IMR-90 (cell line): ENCODE data around the gene MUCL3. TPM values are rescaled to one million over a fixed set of nuclear protein-coding genes. Genes with fewer than 3 reads are reported as not detected.

Experiments
- ATAC-seq: fragments of 200-7000 bp; cut with Tn5 transposase; 2 replicates; pipeline ENCODE4 v1.9.1; 2020; ENCODE audit warnings: low read depth, mild to moderate bottlenecking, moderate library complexity
- BruUV-seq: library from RNA; stranded (reverse); fragments of 400-500 nt; replicated peaks from 2 replicates; lab custom pipeline; 2021; lab: Mats Ljungman, UMichigan
- CTCF ChIA-PET: fragments of 300-600 bp; formaldehyde crosslinking; extraction: SDS; loops from one replicate; lab custom pipeline; 2021; ENCODE audit warnings: antibody characterized with exemption; lab: Yijun Ruan, JAX
- POLR2A ChIA-PET: fragments of 300-600 bp; sonication (Branson Sonifier 250); formaldehyde crosslinking; loops from one replicate; lab custom pipeline; 2022; ENCODE audit warnings: antibody characterized with exemption; ENCODE audit not compliant: unreplicated experiment; lab: Charles Lee
- DNase-seq: peaks from one replicate; pipeline ENCODE4 v3.0.0; 2013
- H2AFZ ChIP-seq: replicated peaks from 2 replicates; pipeline ENCODE3; 2013; ENCODE audit warnings: low read length, mild to moderate bottlenecking; ENCODE audit not compliant: poor library complexity
- H2AK5ac ChIP-seq: 2 replicates; pipeline ENCODE4 v1.6.1; 2013; ENCODE audit warnings: low read depth, low read length, inconsistent platforms
- H2AK9ac ChIP-seq: replicated peaks from 2 replicates; pipeline ENCODE3; 2013; ENCODE audit warnings: mild to moderate bottlenecking, low read depth, low read length, moderate library complexity; ENCODE audit not compliant: poor library complexity
- H2BK120ac ChIP-seq: 2 replicates; pipeline ENCODE4 v1.6.1; 2013; ENCODE audit warnings: low read depth, low read length, inconsistent platforms
- H2BK15ac ChIP-seq: 3 replicates; pipeline ENCODE4 v1.6.1; 2013; ENCODE audit warnings: low read depth, low read length, inconsistent platforms
- H2BK20ac ChIP-seq: 2 replicates; pipeline ENCODE4 v1.6.1; 2013; ENCODE audit warnings: low read depth, mild to moderate bottlenecking, inconsistent platforms, low read length, moderate library complexity
- H2BK5ac ChIP-seq: 2 replicates; pipeline ENCODE4 v1.6.1; 2013; ENCODE audit warnings: mild to moderate bottlenecking, low read depth, low read length, inconsistent platforms; ENCODE audit not compliant: poor library complexity, severe bottlenecking
- H3K14ac ChIP-seq: replicated peaks from 2 replicates; pipeline ENCODE4 v1.6.1; 2013; ENCODE audit warnings: low read depth, low read length, inconsistent platforms
- H3K18ac ChIP-seq: 2 replicates; pipeline ENCODE4 v1.6.1; 2013; ENCODE audit warnings: low read depth, low read length, control low read depth
- H3K23ac ChIP-seq: 2 replicates; pipeline ENCODE4 v1.6.1; 2013; ENCODE audit warnings: low read depth, low read length, inconsistent platforms
- H3K27ac ChIP-seq: 2 replicates; pipeline ENCODE4 v1.5.1; 2013; ENCODE audit warnings: mild to moderate bottlenecking, control low read depth, low read length; ENCODE audit not compliant: insufficient read depth
- H3K27me3 ChIP-seq: 2 replicates; pipeline ENCODE4 v1.6.1; 2013; ENCODE audit warnings: low read length; ENCODE audit not compliant: control insufficient read depth, insufficient read depth
- H3K36me3 ChIP-seq: 2 replicates; pipeline ENCODE4 v1.6.1; 2013; ENCODE audit warnings: low read length, mixed read lengths; ENCODE audit not compliant: control insufficient read depth, insufficient read depth
- H3K4ac ChIP-seq: 2 replicates; pipeline ENCODE4 v1.6.1; 2013; ENCODE audit warnings: low read depth, low read length, inconsistent platforms
- H3K4me1 ChIP-seq: 2 replicates; pipeline ENCODE4 v1.6.1; 2013; ENCODE audit warnings: low read length, mixed read lengths; ENCODE audit not compliant: control insufficient read depth, insufficient read depth
- H3K4me2 ChIP-seq: 2 replicates; pipeline ENCODE4 v1.6.1; 2013; ENCODE audit warnings: low read depth, mild to moderate bottlenecking, control low read depth, low read length, moderate library complexity
- H3K4me3 ChIP-seq: 2 replicates; pipeline ENCODE4 v1.5.1; 2013; ENCODE audit warnings: low read depth, mild to moderate bottlenecking, control low read depth, low read length, moderate library complexity; ENCODE audit not compliant: insufficient read depth
- H3K56ac ChIP-seq: 2 replicates; pipeline ENCODE4 v1.6.1; 2013; ENCODE audit warnings: low read length, inconsistent platforms; ENCODE audit not compliant: insufficient read depth; ENCODE audit errors: extremely low read depth
- H3K79me1 ChIP-seq, 2 experiments: 2 replicates each; pipeline ENCODE4 v1.6.1; 2013; ENCODE audit warnings: low read length in 2 of 2, inconsistent platforms in 1 of 2, low read depth in 1 of 2
- H3K9ac ChIP-seq: 2 replicates; pipeline ENCODE4 v1.6.1; 2013; ENCODE audit warnings: low read depth, low read length, control low read depth
- H3K9me1 ChIP-seq: 2 replicates; pipeline ENCODE4 v1.6.1; 2013; ENCODE audit warnings: low read length, inconsistent platforms; ENCODE audit not compliant: insufficient read depth
- H3K9me3 ChIP-seq: 2 replicates; pipeline ENCODE4 v1.6.1; 2013; ENCODE audit warnings: low read length; ENCODE audit not compliant: control insufficient read depth, insufficient read depth
- H4K20me1 ChIP-seq: 2 replicates; pipeline ENCODE4 v1.6.1; 2013; ENCODE audit warnings: low read length, inconsistent platforms; ENCODE audit not compliant: insufficient read depth
- H4K5ac ChIP-seq: 2 replicates; pipeline ENCODE4 v1.6.1; 2013; ENCODE audit warnings: mild to moderate bottlenecking, low read depth, low read length, control low read depth
- H4K8ac ChIP-seq, 2 experiments: 2 replicates each; pipeline ENCODE4 v1.6.1; 2013; ENCODE audit warnings: low read depth in 2 of 2, low read length in 2 of 2, control low read depth in 1 of 2, inconsistent platforms in 1 of 2
- H4K91ac ChIP-seq: 2 replicates; pipeline ENCODE4 v1.6.1; 2013; ENCODE audit warnings: low read depth, low read length, inconsistent platforms; ENCODE audit not compliant: insufficient read depth
- BHLHE40 ChIP-seq: fragments of 150-350 bp; IDR thresholded peaks from 2 replicates; pipeline ENCODE4 v1.6.1; 2016; ENCODE audit warnings: mild to moderate bottlenecking, low read depth, low read length
- CHD1 ChIP-seq: IDR thresholded peaks from 2 replicates; pipeline ENCODE4 v1.6.1; 2012; ENCODE audit warnings: low read depth, low read length, improper control_type of control experiment
- MAZ ChIP-seq: IDR thresholded peaks from 2 replicates; pipeline ENCODE4 v1.6.1; 2012; ENCODE audit warnings: low read depth, mild to moderate bottlenecking, low read length, improper control_type of control experiment, moderate library complexity, borderline replicate concordance
- MXI1 ChIP-seq: IDR thresholded peaks from 2 replicates; pipeline ENCODE4 v1.6.1; 2012; ENCODE audit warnings: low read depth, mild to moderate bottlenecking, low read length, moderate library complexity, borderline replicate concordance
- NFE2L2 ChIP-seq: fragments of 150-350 bp; IDR thresholded peaks from 2 replicates; pipeline ENCODE4 v1.6.1; 2016; ENCODE audit warnings: low read depth, mild to moderate bottlenecking, low read length
- POLR2A ChIP-seq: IDR thresholded peaks from 2 replicates; pipeline ENCODE4 v1.6.1; 2012; ENCODE audit warnings: mild to moderate bottlenecking, low read depth, low read length
- RAD21 ChIP-seq: IDR thresholded peaks from 2 replicates; pipeline ENCODE4 v1.6.1; 2012; ENCODE audit warnings: low read length, improper control_type of control experiment
- WGBS, 2 experiments: methylation state at CpG; one replicate each; pipeline versions ENCODE4 v1.1.5 to v1.1.7; 2013; ENCODE audit warnings: missing lambda C conversion rate in 2 of 2; ENCODE audit not compliant: insufficient read length in 1 of 2; ENCODE audit errors: extremely low coverage in 2 of 2; 5-methylcytosine and 5-hydroxymethylcytosine counted together
- dilution Hi-C: fragments of 300-500 bp; cut with HindIII; formaldehyde crosslinking; loops from one replicate; pipeline ENCODE4 v1.14.3; 2018; ENCODE audit warnings: low sequenced_read_pairs; ENCODE audit not compliant: unreplicated experiment
- in situ Hi-C: fragments of 300-500 bp; cut with MboI; formaldehyde crosslinking; loops from 3 replicates; pipeline ENCODE4 v1.14.3; 2019; ENCODE audit warnings: low sequenced_read_pairs, inconsistent platforms, mixed read lengths
- intact Hi-C: fragments of 100-400 bp; cut with micrococcal nuclease; formaldehyde crosslinking; loops from 2 replicates; pipeline ENCODE4 v1.10.0; 2022
- polyA plus RNA-seq, 3 experiments: library from polyadenylated mRNA; depleted of rRNA; stranded (reverse); fragments of >200 nt; gene quantifications; 2 replicates each; pipeline ENCODE4 v1.2.3, GENCODE V29; 2012; ENCODE audit warnings: low replicate concordance in 1 of 3
- total RNA-seq: library from RNA; depleted of rRNA; stranded (reverse); fragments of >200 nt; gene quantifications from 2 replicates; pipeline ENCODE4 v1.2.3, GENCODE V29; 2012

MUCL3 gene
- total and polyA plus RNA-seq, 2 of the 4 experiments (the other 2 are of a cell fraction), result not detected

DNA sequence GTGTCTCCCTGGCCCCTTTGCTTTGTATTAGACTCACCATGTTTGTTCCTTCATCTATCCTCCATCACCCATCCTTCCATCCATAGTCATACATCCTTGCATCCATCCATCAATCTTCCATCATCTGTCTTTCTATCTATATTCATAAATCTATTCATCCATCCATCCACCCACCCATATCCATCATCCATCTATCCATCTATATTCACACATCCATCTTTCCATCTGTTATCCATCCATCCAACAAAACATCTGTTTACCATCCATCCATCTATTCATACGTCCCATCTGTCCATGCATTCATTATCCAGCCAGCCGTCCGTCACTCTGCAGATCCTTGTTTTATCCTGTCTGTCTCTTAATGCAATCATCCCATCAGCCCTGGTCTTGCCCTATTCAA, 45.8 kb upstream of the MUCL3 start:
- Histone ChIP-seq H3K36me3 (peaks cover 72% of the 10 kb centered on the region), H2BK15ac (no peak overlapping the region), H3K9me1 (no peaks in the 10 kb centered on the region), H3K27ac (no peak overlapping the region), H3K9ac (no peak overlapping the region), H3K9me3 (no peaks in the 10 kb centered on the region), H4K91ac (no peak overlapping the region), H2AK5ac (no peak overlapping the region), H4K8ac (no peak overlapping the region), H4K5ac (no peak overlapping the region), H3K23ac (no peak overlapping the region), H3K79me1 (peaks cover 0 to 14% of the 10 kb centered on the region in 2 experiments), H3K18ac (no peak overlapping the region), H2BK5ac (no peak overlapping the region), H3K14ac (no peak overlapping the region), H4K20me1 (no peaks in the 10 kb centered on the region; the same call in 1 of the 2 replicates), H3K4ac (no peak overlapping the region), H3K4me3 (no peak overlapping the region), H2AK9ac (no peak overlapping the region), H3K27me3 (no peaks in the 10 kb centered on the region), H3K4me2 (no peak overlapping the region), H2BK120ac (no peak overlapping the region), H2AFZ (no peak overlapping the region), H3K56ac (no peak overlapping the region), H3K4me1 (no peaks in the 10 kb centered on the region), H2BK20ac (no peak overlapping the region)
- TF ChIP-seq BHLHE40 (no peak), POLR2A (no peak), NFE2L2 (no peak), CHD1 (no peak), MXI1 (no peak), MAZ (no peak), RAD21 (no peak)
- in situ Hi-C loops (no loop called here), dilution Hi-C loops (no loop called here), intact Hi-C loops (no loop called here)
- ChIA-PET CTCF (no interaction called here), POLR2A (no interaction called here)
- DNase-seq, result no peak
- no peak for ATAC-seq
- 94 to 100% methylated on average over 1 to 3 of the region's 3 CpGs for WGBS, 2 experiments
- no TSS peak for BruUV-seq
